Measurements from ENCODE around the gene PTPRH. TPM values are rescaled to one million over a fixed set of nuclear protein-coding genes. Genes with fewer than 3 reads are reported as not detected.

The PTPRH gene
- total and polyA plus RNA-seq, 9 of the 15 experiments (the other 6 are each of a cell fraction or from before 2014, with no cell fraction given), result 0.87 to 34.3 (median 22.7) TPM

- TF ChIP-seq ZNF408 (CRISPR knock-in tag; IDR thresholded peaks at IDR 0.05; ENCODE audit: low read depth) (no peak), ADNP (tag; IDR thresholded peaks at IDR 0.05) (no peak), CBX2 (IDR thresholded peaks at IDR 0.05; ENCODE audit: insufficient read depth, low read length, poor library complexity, severe bottlenecking) (no peak), ZBTB34 (CRISPR knock-in tag; IDR thresholded peaks at IDR 0.05) (no peak), BACH1 (tag; IDR thresholded peaks at IDR 0.05) (no peak; the same call in 1 of the 2 replicates), NCOA6 (IDR thresholded peaks at IDR 0.05) (no peak), TRIM25 (IDR thresholded peaks at IDR 0.05; ENCODE audit: borderline replicate concordance) (no peak), CBX3 (IDR thresholded peaks at IDR 0.05; ENCODE audit: borderline replicate concordance in 1 of 2, low read length in 2 of 2) (no peak), ETV1 (tag; conservative IDR thresholded peaks at IDR 0.05; ENCODE audit: low read depth) (peak; percentile 76), ZZZ3 (IDR thresholded peaks at IDR 0.05) (no peak), ZNF592 (IDR thresholded peaks at IDR 0.05) (peak; percentile 90), CBFA2T3 (IDR thresholded peaks at IDR 0.05) (no peak), ZNF277 (CRISPR knock-in tag; IDR thresholded peaks at IDR 0.05; ENCODE audit: borderline replicate concordance) (no peak), ZNF41 (CRISPR knock-in tag; conservative IDR thresholded peaks at IDR 0.05) (no peak), HMG20B (CRISPR knock-in tag; IDR thresholded peaks at IDR 0.05) (no peak), MTF1 (CRISPR knock-in tag; IDR thresholded peaks at IDR 0.05; ENCODE audit: borderline replicate concordance) (no peak), TBP (optimal IDR thresholded peaks at IDR 0.05; ENCODE audit: low read depth, low read length) (no peak), CCNT2 (IDR thresholded peaks at IDR 0.05; ENCODE audit: borderline replicate concordance, extremely low read depth, insufficient read length, low read depth, low read length) (no peak), ZNF143 (CRISPR knock-in tag; IDR thresholded peaks at IDR 0.05) (peak; percentile 99)
Observed at GRCh38 chr19:55178781-55179599, 30.3 kb downstream of the PTPRH start (continued).

Measured in K562 (cell line).